GM12878 (cell line): ENCODE data around the gene PRDM2. TPM values are rescaled to one million over a fixed set of nuclear protein-coding genes. Genes with fewer than 3 reads are reported as not detected.

ENCODE experiments used
- BHLHE40 ChIP-seq, 2 experiments: fragments of 450-650 bp in 1 of 2; IDR thresholded peaks; 2 replicates each; pipeline ENCODE4 v1.6.1; 2011 to 2017; ENCODE audit warnings: low read depth in 2 of 2, borderline replicate concordance in 1 of 2, improper control_type of control experiment in 1 of 2, low read length in 1 of 2, mild to moderate bottlenecking in 1 of 2
- CREB1 ChIP-seq: IDR thresholded peaks from 2 replicates; pipeline ENCODE4 v1.6.1; 2012; ENCODE audit warnings: low read depth, mild to moderate bottlenecking, inconsistent platforms
- EED ChIP-seq: sonication (generic); IDR thresholded peaks from 2 replicates; pipeline ENCODE4 v1.6.1; 2016; ENCODE audit warnings: antibody characterized with exemption, low read depth
- GATAD2B ChIP-seq: fragments of 450-650 bp; conservative IDR thresholded peaks from 2 replicates; pipeline ENCODE4 v1.6.1; 2017; ENCODE audit warnings: low read depth, mild to moderate bottlenecking, moderate library complexity
- IKZF1 ChIP-seq: fragments of 450-650 bp; conservative IDR thresholded peaks from 2 replicates; pipeline ENCODE4 v1.6.1; 2017; ENCODE audit warnings: antibody characterized with exemption, mild to moderate bottlenecking
- JUNB ChIP-seq: IDR thresholded peaks from 2 replicates; pipeline ENCODE4 v1.6.1; 2016; ENCODE audit warnings: antibody characterized with exemption, mild to moderate bottlenecking
- MEF2B ChIP-seq: fragments of 450-650 bp; IDR thresholded peaks from 2 replicates; pipeline ENCODE4 v1.6.1; 2018; ENCODE audit warnings: mild to moderate bottlenecking, moderate library complexity; ENCODE audit not compliant: partially characterized antibody, poor library complexity, severe bottlenecking
- NFXL1 ChIP-seq: fragments of 450-650 bp; IDR thresholded peaks from 2 replicates; pipeline ENCODE4 v1.6.1; 2017; ENCODE audit warnings: antibody characterized with exemption, mild to moderate bottlenecking, borderline replicate concordance
- NR2C1 ChIP-seq: fragments of 450-650 bp; IDR thresholded peaks from 2 replicates; pipeline ENCODE4 v1.6.1; 2017; ENCODE audit warnings: antibody characterized with exemption, mild to moderate bottlenecking, moderate library complexity
- POLR2A ChIP-seq: IDR thresholded peaks from 2 replicates; pipeline ENCODE4 v1.6.1; 2011; ENCODE audit warnings: low read depth, mild to moderate bottlenecking, low read length
- RUNX3 ChIP-seq: IDR thresholded peaks from 2 replicates; pipeline ENCODE4 v1.6.1; 2012; ENCODE audit warnings: low read length, inconsistent platforms
- SIN3A ChIP-seq: IDR thresholded peaks from 2 replicates; pipeline ENCODE4 v1.6.1; 2012; ENCODE audit warnings: low read depth, low read length, improper control_type of control experiment
- TARDBP ChIP-seq: IDR thresholded peaks from 2 replicates; pipeline ENCODE4 v1.6.1; 2016; ENCODE audit warnings: borderline replicate concordance
- ZNF217 ChIP-seq: fragments of 450-650 bp; IDR thresholded peaks from 2 replicates; pipeline ENCODE4 v1.6.1; 2017; ENCODE audit warnings: antibody characterized with exemption, mild to moderate bottlenecking
- ZNF384 ChIP-seq: IDR thresholded peaks from 2 replicates; pipeline ENCODE4 v1.6.1; 2012; ENCODE audit warnings: low read depth, mild to moderate bottlenecking, low read length, improper control_type of control experiment, borderline replicate concordance
- polyA plus RNA-seq, 11 experiments: library from polyadenylated mRNA; depleted of rRNA in 4 of 11; unstranded in 6 of 11; stranded (reverse) in 5 of 11; fragments of >200 nt; fragmentation: Nextera tagmentation in 4 of 11; fragmentation: Illumina TruSeq in 1 of 11; extraction: Ambion mirVana in 4 of 11; extraction: Trizol in 1 of 11; gene quantifications; 1 replicate in 1 of 11; 2 replicates in 10 of 11; pipeline versions ENCODE4 v1.2.1 to v1.2.3, GENCODE V29; 2011 to 2016; ENCODE audit warnings: inconsistent platforms in 2 of 11, missing spikeins in 2 of 11, low read depth in 1 of 11
- total RNA-seq, 4 experiments: library from RNA; depleted of rRNA in 3 of 4; stranded (reverse); fragments of >200 nt in 3 of 4; fragmentation: Illumina TruSeq in 1 of 4; extraction: Trizol in 1 of 4; gene quantifications; 2 replicates each; pipeline versions ENCODE4 v1.2.1 to v1.2.3, GENCODE V29; 2013 to 2021
- TF ChIP-seq, protein P1 (sequence below): fragments of 450-650 bp; IDR thresholded peaks from 2 replicates; pipeline ENCODE4 v1.6.1; 2017; ENCODE audit warnings: mild to moderate bottlenecking
- TF ChIP-seq, protein P2 (sequence below): IDR thresholded peaks from 2 replicates; pipeline ENCODE4 v1.6.1; 2011; ENCODE audit warnings: mild to moderate bottlenecking, low read depth, low read length, moderate library complexity; ENCODE audit not compliant: insufficient replicate concordance
- TF ChIP-seq, protein P3 (sequence below): IDR thresholded peaks from 2 replicates; pipeline ENCODE4 v1.6.1; 2012; ENCODE audit warnings: improper control_type of control experiment, low read depth, low read length; ENCODE audit not compliant: insufficient replicate concordance
- TF ChIP-seq, protein P4 (sequence below): fragments of 450-650 bp; IDR thresholded peaks from 2 replicates; pipeline ENCODE4 v1.6.1; 2017; ENCODE audit warnings: borderline replicate concordance
- TF ChIP-seq, protein P5 (sequence below), 3 experiments: IDR thresholded peaks in 2 of 3; conservative IDR thresholded peaks in 1 of 3; 2 replicates each; pipeline ENCODE4 v1.5.1; 2011; ENCODE audit warnings: low read depth in 3 of 3, low read length in 3 of 3, mild to moderate bottlenecking in 3 of 3, control low read depth in 2 of 3, moderate library complexity in 2 of 3, inconsistent platforms in 1 of 3, mixed read lengths in 1 of 3; ENCODE audit not compliant: control insufficient read depth in 2 of 3, insufficient read depth in 1 of 3; ENCODE audit errors: extremely low read depth in 1 of 3

The PRDM2 gene
- total and polyA plus RNA-seq, 10 of the 15 experiments (the other 5 are each of a cell fraction or from before 2014, with no cell fraction given): 8.4 to 45.1 (median 23.5) TPM

DNA sequence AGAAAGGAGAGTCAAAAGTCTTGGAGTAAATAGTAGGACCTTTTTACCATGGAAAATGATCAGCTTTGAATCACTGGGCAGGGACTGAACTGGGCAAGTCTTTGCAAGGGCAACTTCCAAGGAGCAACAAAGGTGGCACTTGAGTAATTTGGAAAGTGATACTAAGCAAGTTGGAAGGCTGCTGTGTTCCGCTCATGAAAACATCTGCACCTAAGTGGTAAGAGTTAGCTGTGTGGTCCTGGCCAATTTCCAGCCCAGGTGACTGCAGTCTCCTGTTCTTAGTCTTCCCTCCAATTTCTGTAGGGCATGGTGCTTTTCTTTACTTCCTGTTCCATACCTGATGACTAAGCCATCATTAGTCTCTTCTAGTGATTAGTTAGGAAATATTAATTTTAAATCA, 35.5 kb upstream of the PRDM2 start (continued):
- TF ChIP-seq, protein P1, sequence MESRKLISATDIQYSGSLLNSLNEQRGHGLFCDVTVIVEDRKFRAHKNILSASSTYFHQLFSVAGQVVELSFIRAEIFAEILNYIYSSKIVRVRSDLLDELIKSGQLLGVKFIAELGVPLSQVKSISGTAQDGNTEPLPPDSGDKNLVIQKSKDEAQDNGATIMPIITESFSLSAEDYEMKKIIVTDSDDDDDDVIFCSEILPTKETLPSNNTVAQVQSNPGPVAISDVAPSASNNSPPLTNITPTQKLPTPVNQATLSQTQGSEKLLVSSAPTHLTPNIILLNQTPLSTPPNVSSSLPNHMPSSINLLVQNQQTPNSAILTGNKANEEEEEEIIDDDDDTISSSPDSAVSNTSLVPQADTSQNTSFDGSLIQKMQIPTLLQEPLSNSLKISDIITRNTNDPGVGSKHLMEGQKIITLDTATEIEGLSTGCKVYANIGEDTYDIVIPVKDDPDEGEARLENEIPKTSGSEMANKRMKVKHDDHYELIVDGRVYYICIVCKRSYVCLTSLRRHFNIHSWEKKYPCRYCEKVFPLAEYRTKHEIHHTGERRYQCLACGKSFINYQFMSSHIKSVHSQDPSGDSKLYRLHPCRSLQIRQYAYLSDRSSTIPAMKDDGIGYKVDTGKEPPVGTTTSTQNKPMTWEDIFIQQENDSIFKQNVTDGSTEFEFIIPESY: no peak
- no peak for TF ChIP-seq CREB1
- TF ChIP-seq IKZF1: peak; percentile 23; the same call in 1 of the 2 replicates
- TF ChIP-seq ZNF217: no peak
- TF ChIP-seq RUNX3: peak; percentile 10; the same call in 1 of the 2 replicates
- TF ChIP-seq, protein P2, sequence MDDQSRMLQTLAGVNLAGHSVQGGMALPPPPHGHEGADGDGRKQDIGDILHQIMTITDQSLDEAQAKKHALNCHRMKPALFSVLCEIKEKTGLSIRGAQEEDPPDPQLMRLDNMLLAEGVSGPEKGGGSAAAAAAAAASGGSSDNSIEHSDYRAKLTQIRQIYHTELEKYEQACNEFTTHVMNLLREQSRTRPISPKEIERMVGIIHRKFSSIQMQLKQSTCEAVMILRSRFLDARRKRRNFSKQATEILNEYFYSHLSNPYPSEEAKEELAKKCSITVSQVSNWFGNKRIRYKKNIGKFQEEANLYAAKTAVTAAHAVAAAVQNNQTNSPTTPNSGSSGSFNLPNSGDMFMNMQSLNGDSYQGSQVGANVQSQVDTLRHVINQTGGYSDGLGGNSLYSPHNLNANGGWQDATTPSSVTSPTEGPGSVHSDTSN: no peak
- TF ChIP-seq SIN3A: no peak
- TF ChIP-seq JUNB: peak; percentile 57
- TF ChIP-seq ZNF384: no peak
- TF ChIP-seq NR2C1: no peak
- TF ChIP-seq, protein P3, sequence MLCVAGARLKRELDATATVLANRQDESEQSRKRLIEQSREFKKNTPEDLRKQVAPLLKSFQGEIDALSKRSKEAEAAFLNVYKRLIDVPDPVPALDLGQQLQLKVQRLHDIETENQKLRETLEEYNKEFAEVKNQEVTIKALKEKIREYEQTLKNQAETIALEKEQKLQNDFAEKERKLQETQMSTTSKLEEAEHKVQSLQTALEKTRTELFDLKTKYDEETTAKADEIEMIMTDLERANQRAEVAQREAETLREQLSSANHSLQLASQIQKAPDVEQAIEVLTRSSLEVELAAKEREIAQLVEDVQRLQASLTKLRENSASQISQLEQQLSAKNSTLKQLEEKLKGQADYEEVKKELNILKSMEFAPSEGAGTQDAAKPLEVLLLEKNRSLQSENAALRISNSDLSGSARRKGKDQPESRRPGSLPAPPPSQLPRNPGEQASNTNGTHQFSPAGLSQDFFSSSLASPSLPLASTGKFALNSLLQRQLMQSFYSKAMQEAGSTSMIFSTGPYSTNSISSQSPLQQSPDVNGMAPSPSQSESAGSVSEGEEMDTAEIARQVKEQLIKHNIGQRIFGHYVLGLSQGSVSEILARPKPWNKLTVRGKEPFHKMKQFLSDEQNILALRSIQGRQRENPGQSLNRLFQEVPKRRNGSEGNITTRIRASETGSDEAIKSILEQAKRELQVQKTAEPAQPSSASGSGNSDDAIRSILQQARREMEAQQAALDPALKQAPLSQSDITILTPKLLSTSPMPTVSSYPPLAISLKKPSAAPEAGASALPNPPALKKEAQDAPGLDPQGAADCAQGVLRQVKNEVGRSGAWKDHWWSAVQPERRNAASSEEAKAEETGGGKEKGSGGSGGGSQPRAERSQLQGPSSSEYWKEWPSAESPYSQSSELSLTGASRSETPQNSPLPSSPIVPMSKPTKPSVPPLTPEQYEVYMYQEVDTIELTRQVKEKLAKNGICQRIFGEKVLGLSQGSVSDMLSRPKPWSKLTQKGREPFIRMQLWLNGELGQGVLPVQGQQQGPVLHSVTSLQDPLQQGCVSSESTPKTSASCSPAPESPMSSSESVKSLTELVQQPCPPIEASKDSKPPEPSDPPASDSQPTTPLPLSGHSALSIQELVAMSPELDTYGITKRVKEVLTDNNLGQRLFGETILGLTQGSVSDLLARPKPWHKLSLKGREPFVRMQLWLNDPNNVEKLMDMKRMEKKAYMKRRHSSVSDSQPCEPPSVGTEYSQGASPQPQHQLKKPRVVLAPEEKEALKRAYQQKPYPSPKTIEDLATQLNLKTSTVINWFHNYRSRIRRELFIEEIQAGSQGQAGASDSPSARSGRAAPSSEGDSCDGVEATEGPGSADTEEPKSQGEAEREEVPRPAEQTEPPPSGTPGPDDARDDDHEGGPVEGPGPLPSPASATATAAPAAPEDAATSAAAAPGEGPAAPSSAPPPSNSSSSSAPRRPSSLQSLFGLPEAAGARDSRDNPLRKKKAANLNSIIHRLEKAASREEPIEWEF: no peak
- TF ChIP-seq NFXL1: no peak
- TF ChIP-seq TARDBP: no peak
- TF ChIP-seq EED: peak; percentile 35; the same call in 1 of the 2 replicates
- TF ChIP-seq, protein P4, sequence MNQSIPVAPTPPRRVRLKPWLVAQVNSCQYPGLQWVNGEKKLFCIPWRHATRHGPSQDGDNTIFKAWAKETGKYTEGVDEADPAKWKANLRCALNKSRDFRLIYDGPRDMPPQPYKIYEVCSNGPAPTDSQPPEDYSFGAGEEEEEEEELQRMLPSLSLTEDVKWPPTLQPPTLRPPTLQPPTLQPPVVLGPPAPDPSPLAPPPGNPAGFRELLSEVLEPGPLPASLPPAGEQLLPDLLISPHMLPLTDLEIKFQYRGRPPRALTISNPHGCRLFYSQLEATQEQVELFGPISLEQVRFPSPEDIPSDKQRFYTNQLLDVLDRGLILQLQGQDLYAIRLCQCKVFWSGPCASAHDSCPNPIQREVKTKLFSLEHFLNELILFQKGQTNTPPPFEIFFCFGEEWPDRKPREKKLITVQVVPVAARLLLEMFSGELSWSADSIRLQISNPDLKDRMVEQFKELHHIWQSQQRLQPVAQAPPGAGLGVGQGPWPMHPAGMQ: no peak
- no peak for TF ChIP-seq MEF2B
- no peak for TF ChIP-seq POLR2A
- TF ChIP-seq, protein P5, sequence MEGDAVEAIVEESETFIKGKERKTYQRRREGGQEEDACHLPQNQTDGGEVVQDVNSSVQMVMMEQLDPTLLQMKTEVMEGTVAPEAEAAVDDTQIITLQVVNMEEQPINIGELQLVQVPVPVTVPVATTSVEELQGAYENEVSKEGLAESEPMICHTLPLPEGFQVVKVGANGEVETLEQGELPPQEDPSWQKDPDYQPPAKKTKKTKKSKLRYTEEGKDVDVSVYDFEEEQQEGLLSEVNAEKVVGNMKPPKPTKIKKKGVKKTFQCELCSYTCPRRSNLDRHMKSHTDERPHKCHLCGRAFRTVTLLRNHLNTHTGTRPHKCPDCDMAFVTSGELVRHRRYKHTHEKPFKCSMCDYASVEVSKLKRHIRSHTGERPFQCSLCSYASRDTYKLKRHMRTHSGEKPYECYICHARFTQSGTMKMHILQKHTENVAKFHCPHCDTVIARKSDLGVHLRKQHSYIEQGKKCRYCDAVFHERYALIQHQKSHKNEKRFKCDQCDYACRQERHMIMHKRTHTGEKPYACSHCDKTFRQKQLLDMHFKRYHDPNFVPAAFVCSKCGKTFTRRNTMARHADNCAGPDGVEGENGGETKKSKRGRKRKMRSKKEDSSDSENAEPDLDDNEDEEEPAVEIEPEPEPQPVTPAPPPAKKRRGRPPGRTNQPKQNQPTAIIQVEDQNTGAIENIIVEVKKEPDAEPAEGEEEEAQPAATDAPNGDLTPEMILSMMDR (IDR thresholded peaks at IDR 0.05 in 2 of 3, conservative IDR thresholded peaks at IDR 0.05 in 1 of 3; ENCODE audit: control insufficient read depth in 2 of 3, extremely low read depth in 1 of 3, insufficient read depth in 1 of 3, low read depth in 3 of 3, low read length in 3 of 3): no peak
- TF ChIP-seq BHLHE40 (IDR thresholded peaks at IDR 0.05; ENCODE audit: borderline replicate concordance in 1 of 2, low read depth in 2 of 2, low read length in 1 of 2): no peak
- TF ChIP-seq GATAD2B: no peak
